ENCODE results near the gene WIPF1.

Gene WIPF1

DNA sequence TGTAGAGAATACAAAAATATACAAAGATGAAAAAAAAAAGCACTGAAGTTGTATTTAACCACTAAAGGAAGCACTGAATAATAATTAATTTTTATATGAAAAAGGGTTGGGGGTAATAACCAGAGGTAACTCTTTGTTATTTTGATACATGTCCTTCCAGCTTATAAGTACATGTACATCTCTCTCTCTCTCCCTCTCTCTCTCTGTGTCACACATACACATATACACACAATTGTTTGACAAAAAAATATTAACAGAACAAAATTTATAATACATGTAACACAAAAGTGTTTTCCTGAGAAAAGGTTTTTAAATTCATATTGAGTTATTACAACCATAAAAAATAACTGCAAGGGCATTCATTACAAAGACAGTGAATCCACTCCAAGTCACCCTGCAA lies 4.6 kb downstream of the WIPF1 start:
- H3K4me1 ChIP-seq (ENCODE audit: insufficient read depth, low read length), result peaks cover 11% of the 10 kb centered on the region
- H3K9ac ChIP-seq (ENCODE audit: low read depth, low read length), result no peak overlapping the region
- H3K36me3 ChIP-seq (ENCODE audit: insufficient read depth, low read depth, low read length), result no peaks in the 10 kb centered on the region
- H3K4me3 ChIP-seq (ENCODE audit: low read length), result no peak overlapping the region
- no peak overlapping the region for H3K27ac ChIP-seq (ENCODE audit: low read length)
- no peaks in the 10 kb centered on the region for H3K27me3 ChIP-seq (ENCODE audit: insufficient read depth, low read length)
- no peaks in the 10 kb centered on the region for H3K9me3 ChIP-seq (ENCODE audit: insufficient read depth, low read depth, low read length)

DNA sequence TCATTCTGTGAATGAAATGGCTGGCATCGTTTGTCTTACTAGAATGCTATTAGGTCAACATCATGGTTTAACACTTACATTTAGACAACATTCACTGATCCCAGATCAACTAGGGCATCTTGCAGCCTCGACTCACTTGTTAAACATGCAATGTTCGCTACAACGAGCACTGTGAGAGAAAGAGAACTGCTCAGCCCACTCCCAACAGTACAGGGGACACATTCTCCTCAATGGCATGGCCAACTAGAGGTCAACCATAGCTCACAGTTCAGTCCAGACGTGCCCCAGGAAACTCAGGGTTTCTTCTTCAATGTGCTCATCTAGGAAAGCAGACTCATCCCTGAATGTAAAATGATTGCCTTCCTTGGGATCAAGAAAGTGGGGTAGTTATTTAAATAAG lies 5.9 kb downstream of the WIPF1 start:
- no peaks in the 10 kb centered on the region for H3K27me3 ChIP-seq (ENCODE audit: insufficient read depth, low read length)
- H3K36me3 ChIP-seq (ENCODE audit: insufficient read depth, low read depth, low read length), result no peaks in the 10 kb centered on the region
- peaks cover 11% of the 10 kb centered on the region for H3K4me1 ChIP-seq (ENCODE audit: insufficient read depth, low read length)
- no peak overlapping the region for H3K9ac ChIP-seq (ENCODE audit: low read depth, low read length)
- H3K27ac ChIP-seq (ENCODE audit: low read length), result no peak overlapping the region
- H3K9me3 ChIP-seq (ENCODE audit: insufficient read depth, low read depth, low read length), result no peaks in the 10 kb centered on the region
- H3K4me3 ChIP-seq (ENCODE audit: low read length), result no peak overlapping the region

DNA sequence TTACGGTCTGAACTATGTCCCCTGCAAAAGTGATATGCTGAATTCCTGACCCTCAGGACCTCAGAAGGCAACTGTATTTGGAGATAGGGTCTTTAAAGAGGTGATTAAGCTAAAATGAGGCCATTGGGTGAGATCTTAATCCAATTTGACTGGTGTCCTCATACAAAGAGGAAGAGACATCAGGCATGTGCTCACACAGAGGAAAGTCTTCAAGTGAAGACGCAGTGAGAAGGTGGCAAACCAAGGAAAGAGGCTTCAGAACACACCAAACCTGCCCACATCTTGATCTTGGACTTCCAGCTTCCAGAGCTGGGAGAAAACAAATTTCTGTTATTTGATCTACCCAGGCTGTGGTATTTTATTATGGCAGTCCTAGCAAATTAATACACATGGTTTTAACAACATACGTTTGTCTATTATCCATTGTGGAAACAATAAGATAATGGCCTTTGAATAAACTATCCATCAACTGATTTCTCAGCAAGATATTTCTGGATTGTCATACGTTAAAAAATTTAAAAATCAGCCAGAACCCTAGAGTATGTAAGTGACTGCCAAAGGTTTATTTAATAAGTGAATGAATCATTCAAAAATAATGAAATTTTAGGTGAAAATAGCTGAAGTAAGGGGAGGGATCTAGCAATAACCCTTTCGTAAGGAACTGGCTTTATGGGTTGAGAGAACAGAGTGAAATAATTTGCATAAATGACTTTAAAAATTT lies 6.5 kb downstream of the WIPF1 start:
- Histone ChIP-seq H3K36me3 (ENCODE audit: insufficient read depth, low read depth, low read length) (no peaks in the 10 kb centered on the region), H3K9me3 (ENCODE audit: insufficient read depth, low read depth, low read length) (no peaks in the 10 kb centered on the region), H3K4me1 (ENCODE audit: insufficient read depth, low read length) (peaks cover 15% of the 10 kb centered on the region), H3K9ac (ENCODE audit: low read depth, low read length) (no peak overlapping the region), H3K27me3 (ENCODE audit: insufficient read depth, low read length) (no peaks in the 10 kb centered on the region), H3K4me3 (ENCODE audit: low read length) (no peak overlapping the region), H3K27ac (ENCODE audit: low read length) (no peak overlapping the region)

DNA sequence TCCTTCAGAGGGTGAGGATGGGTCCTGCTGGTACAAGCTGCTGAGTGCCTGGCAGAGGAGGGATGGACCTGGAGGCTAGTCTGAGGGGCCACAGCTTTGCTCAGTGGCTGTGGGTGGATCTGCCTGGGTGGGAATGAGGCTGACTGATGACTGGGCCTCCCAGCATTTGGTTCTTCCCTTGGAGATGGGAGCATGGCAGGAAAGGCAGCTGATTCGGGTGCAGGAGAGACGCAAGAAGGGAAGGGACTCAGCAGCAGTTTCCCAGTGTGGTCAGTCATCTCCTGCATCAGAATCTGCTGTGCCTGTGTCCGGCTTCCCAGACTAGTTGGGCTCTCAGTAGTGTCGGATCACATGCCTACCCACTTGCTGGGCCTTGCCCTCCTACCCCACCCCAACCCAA lies 7.3 kb downstream of the WIPF1 start:
- Histone ChIP-seq H3K36me3 (ENCODE audit: insufficient read depth, low read depth, low read length) (no peaks in the 10 kb centered on the region), H3K27me3 (ENCODE audit: insufficient read depth, low read length) (no peaks in the 10 kb centered on the region), H3K4me1 (ENCODE audit: insufficient read depth, low read length) (peaks cover 22% of the 10 kb centered on the region), H3K27ac (ENCODE audit: low read length) (no peak overlapping the region), H3K4me3 (ENCODE audit: low read length) (no peak overlapping the region), H3K9me3 (ENCODE audit: insufficient read depth, low read depth, low read length) (no peaks in the 10 kb centered on the region), H3K9ac (ENCODE audit: low read depth, low read length) (no peak overlapping the region)

DNA sequence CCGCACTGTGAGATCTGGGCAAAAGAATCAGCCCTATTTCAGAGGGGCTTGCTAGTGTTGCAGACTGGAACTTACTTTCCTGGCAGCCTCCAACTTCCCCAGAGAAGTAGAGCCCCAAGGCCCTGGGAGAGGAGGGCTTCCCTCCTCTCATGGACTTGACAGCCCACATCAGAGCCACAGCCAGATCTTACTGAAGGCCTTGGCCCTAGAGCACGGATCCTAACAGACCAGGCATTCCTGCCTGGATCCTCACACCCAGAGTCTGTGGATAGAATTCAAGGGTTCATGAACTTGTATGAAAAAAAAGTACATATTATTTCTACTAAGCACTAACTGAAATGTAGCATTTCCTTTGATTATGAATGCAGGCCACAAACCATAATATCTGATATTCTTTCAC lies 8.3 kb downstream of the WIPF1 start:
- Histone ChIP-seq H3K27me3 (ENCODE audit: insufficient read depth, low read length) (no peaks in the 10 kb centered on the region), H3K36me3 (ENCODE audit: insufficient read depth, low read depth, low read length) (no peaks in the 10 kb centered on the region), H3K27ac (ENCODE audit: low read length) (no peak overlapping the region), H3K9me3 (ENCODE audit: insufficient read depth, low read depth, low read length) (no peaks in the 10 kb centered on the region), H3K4me3 (ENCODE audit: low read length) (no peak overlapping the region), H3K4me1 (ENCODE audit: insufficient read depth, low read length) (peaks cover 26% of the 10 kb centered on the region), H3K9ac (ENCODE audit: low read depth, low read length) (no peak overlapping the region)

DNA sequence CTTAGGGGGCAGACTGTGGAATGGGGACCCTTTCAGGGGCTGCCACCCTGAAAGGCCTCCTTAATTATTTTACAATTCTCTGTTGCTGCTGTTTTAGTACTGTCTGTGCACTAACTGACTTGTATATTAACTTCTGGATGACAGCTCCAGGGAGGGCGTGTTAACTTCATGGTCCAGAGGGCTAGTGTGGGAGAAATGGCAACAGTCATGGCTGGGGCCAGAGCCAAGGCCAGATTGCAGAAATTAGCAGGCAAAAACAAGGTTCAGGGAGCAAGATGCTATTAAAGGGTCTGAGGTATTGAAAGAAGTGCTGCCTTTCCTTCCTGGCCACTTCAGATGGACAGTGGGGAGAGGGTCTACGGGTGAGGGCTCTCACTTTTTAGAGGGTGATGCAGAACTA lies 9.1 kb downstream of the WIPF1 start:
- no peaks in the 10 kb centered on the region for H3K36me3 ChIP-seq (ENCODE audit: insufficient read depth, low read depth, low read length)
- H3K9ac ChIP-seq (ENCODE audit: low read depth, low read length), result no peak overlapping the region
- H3K27ac ChIP-seq (ENCODE audit: low read length), result no peak overlapping the region
- no peak overlapping the region for H3K4me3 ChIP-seq (ENCODE audit: low read length)
- peaks cover 19% of the 10 kb centered on the region; the same call in 1 of the 2 replicates for H3K4me1 ChIP-seq (ENCODE audit: insufficient read depth, low read length)
- H3K27me3 ChIP-seq (ENCODE audit: insufficient read depth, low read length), result no peaks in the 10 kb centered on the region
- H3K9me3 ChIP-seq (ENCODE audit: insufficient read depth, low read depth, low read length), result no peaks in the 10 kb centered on the region

DNA sequence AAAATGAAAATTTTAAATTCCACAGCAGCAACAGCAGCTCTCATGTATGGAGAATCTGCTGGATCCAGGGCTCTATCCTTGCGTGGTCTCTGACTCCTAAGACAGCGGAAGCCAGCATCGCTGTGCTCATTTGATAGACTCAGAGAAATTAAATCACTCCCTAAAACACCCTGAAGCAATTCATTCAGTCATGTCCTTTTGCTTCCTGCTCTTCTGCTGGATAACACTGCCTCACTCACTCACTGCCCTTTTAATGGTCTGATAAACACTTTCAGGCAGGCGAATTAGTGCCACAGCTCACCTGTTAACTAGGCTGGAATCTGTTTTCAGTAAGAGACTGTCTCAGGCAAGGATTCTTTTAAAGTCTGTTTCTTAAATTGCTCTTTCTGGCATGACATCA lies 10.0 kb downstream of the WIPF1 start:
- Histone ChIP-seq H3K4me1 (ENCODE audit: insufficient read depth, low read length) (peaks cover 16% of the 10 kb centered on the region; the same call in 1 of the 2 replicates), H3K9me3 (ENCODE audit: insufficient read depth, low read depth, low read length) (no peaks in the 10 kb centered on the region), H3K27me3 (ENCODE audit: insufficient read depth, low read length) (no peaks in the 10 kb centered on the region), H3K27ac (ENCODE audit: low read length) (no peak overlapping the region), H3K9ac (ENCODE audit: low read depth, low read length) (no peak overlapping the region), H3K36me3 (ENCODE audit: insufficient read depth, low read depth, low read length) (no peaks in the 10 kb centered on the region), H3K4me3 (ENCODE audit: low read length) (no peak overlapping the region)

DNA sequence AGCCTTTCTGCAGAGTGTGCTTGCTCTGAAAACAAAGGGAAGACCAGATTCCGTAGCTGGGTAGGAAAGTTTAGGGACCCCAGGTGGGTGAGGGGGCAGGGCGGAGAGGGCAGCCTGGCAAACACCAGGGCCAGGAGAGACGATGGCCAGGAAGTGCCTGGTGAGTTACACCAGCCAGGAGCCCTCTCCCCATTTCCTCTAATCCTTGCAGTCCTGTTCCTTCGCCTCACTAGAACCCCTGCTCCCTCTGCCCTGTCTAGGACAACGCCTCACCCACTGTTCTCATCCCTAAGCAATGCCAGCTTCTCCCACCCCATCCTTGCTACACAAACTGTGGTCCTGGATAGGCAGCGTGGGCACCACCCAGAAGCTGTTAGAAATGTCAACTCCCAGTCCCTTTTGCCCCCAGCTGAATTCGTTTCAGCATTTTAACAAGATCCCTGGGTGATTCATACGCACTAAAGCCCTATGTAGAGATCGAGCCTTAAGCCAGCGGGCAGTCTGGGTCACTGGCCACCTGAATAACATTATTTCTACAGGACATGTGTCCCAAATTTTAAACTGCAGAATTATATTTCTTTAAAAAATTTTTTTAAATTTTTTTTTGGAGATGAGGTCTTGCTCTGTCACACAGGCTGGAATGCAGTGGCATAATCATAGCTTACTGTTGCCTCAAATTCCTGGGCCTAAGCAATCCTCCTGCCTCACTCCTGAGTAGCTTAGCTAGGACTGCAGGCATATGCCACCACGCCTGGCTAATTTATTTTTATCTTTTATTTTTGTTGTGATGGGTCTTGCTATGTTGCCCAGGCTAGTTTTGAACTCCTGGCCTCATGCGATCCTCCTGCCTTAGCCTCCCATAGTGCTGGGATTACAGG lies 10.9 kb downstream of the WIPF1 start:
- H3K4me3 ChIP-seq (ENCODE audit: low read length), result no peak overlapping the region
- no peaks in the 10 kb centered on the region for H3K9me3 ChIP-seq (ENCODE audit: insufficient read depth, low read depth, low read length)
- peaks cover 16% of the 10 kb centered on the region; the same call in 1 of the 2 replicates for H3K4me1 ChIP-seq (ENCODE audit: insufficient read depth, low read length)
- H3K27me3 ChIP-seq (ENCODE audit: insufficient read depth, low read length), result no peaks in the 10 kb centered on the region
- no peaks in the 10 kb centered on the region for H3K36me3 ChIP-seq (ENCODE audit: insufficient read depth, low read depth, low read length)
- no peak overlapping the region for H3K27ac ChIP-seq (ENCODE audit: low read length)
- H3K9ac ChIP-seq (ENCODE audit: low read depth, low read length), result peak overlapping the region; percentile 48; the same call in 1 of the 2 replicates

DNA sequence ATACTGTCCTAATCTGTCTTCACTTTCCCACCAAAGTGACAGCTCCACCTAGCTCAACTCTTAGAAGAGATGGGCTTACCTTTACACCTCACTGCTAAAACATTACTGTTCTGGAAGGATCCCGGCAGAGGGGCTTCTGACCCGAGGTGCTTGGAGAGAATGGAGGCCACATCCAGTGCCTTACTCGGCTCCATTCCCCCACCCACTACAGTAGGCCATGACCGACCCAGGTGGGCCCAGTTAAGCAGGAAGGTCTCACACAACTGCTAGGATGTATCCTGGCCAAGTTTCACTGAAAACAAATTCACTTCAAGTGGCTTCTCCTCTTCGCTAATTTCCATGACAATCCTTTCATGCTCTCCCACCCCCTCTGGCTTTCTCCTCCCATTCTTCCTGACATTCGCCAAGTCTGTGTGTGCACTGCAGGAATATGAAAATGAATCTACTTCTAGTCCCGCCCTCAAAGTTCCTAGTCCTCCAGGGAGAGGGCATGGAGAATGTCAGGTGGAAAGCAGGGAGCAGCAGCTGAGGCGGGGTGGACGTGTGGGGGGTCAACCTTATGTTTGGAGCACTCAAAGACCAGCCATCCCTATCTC lies 11.8 kb downstream of the WIPF1 start:
- no peak overlapping the region for H3K27ac ChIP-seq (ENCODE audit: low read length)

DNA sequence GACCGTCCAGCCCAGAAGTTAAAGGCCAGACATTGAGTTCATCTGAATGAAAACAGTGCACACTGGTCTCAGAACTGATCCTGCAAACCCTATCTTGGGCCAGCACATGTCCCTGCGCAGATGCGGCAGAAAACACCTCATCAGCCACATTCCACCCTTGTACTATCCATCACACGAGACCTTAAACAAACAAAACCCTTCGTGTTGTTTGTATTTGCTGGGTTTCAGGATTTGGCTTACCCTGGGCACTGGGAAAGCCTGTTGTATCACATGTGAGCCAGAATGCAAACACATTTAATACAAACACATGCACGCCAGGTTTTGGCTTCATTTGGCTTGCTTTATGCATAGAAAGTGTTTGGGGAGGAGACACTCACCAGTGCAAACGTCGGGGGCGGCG lies 12.5 kb downstream of the WIPF1 start:
- no peaks in the 10 kb centered on the region for H3K9me3 ChIP-seq (ENCODE audit: insufficient read depth, low read depth, low read length)
- H3K27me3 ChIP-seq (ENCODE audit: insufficient read depth, low read length), result no peaks in the 10 kb centered on the region
- no peak overlapping the region for H3K4me3 ChIP-seq (ENCODE audit: low read length)
- no peak overlapping the region for H3K27ac ChIP-seq (ENCODE audit: low read length)
- H3K36me3 ChIP-seq (ENCODE audit: insufficient read depth, low read depth, low read length), result no peaks in the 10 kb centered on the region; the same call in 1 of the 2 replicates
- H3K4me1 ChIP-seq (ENCODE audit: insufficient read depth, low read length), result peaks cover 16% of the 10 kb centered on the region; the same call in 1 of the 2 replicates
- H3K9ac ChIP-seq (ENCODE audit: low read depth, low read length), result no peak overlapping the region

More for the DNA sequence above, 11.8 kb downstream of the WIPF1 start:
- H3K4me3 ChIP-seq (ENCODE audit: low read length), result peak overlapping the region; percentile 24; the same call in 1 of the 2 replicates
- H3K9ac ChIP-seq (ENCODE audit: low read depth, low read length), result no peak overlapping the region
- H3K27me3 ChIP-seq (ENCODE audit: insufficient read depth, low read length), result no peaks in the 10 kb centered on the region
- no peaks in the 10 kb centered on the region for H3K9me3 ChIP-seq (ENCODE audit: insufficient read depth, low read depth, low read length)
- peaks cover 16% of the 10 kb centered on the region; the same call in 1 of the 2 replicates for H3K4me1 ChIP-seq (ENCODE audit: insufficient read depth, low read length)
- H3K36me3 ChIP-seq (ENCODE audit: insufficient read depth, low read depth, low read length), result no peaks in the 10 kb centered on the region; the same call in 1 of the 2 replicates

DNA sequence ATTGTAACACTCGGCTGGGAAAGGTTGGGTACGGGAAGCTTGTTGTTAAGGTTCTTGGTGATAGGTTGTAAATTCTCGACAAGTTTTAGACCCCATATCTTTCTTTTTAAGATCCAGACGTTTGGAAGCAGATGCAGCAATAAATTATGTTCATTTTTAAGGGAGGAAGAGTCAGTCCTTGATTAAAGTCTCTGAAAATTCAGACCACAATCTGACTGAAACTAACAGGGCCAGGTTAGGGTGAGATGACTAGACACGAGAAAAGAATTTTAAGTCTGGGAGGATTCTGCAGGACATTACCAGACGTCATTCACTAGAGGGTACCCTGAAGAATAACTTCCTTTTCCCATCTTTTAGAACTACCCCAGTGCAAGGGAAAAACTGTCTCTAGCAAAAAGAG lies 16.1 kb downstream of the WIPF1 start:
- no peak overlapping the region for H3K27ac ChIP-seq (ENCODE audit: low read length)
- H3K4me1 ChIP-seq (ENCODE audit: insufficient read depth, low read length), result peaks cover 13% of the 10 kb centered on the region; the same call in 1 of the 2 replicates
- no peak overlapping the region for H3K4me3 ChIP-seq (ENCODE audit: low read length)
- no peaks in the 10 kb centered on the region; the same call in 1 of the 2 replicates for H3K36me3 ChIP-seq (ENCODE audit: insufficient read depth, low read depth, low read length)
- H3K9ac ChIP-seq (ENCODE audit: low read depth, low read length), result no peak overlapping the region
- no peaks in the 10 kb centered on the region for H3K27me3 ChIP-seq (ENCODE audit: insufficient read depth, low read length)
- no peaks in the 10 kb centered on the region for H3K9me3 ChIP-seq (ENCODE audit: insufficient read depth, low read depth, low read length)
